ENCODE results near the gene ATAD1. TPM values are rescaled to one million over a fixed set of nuclear protein-coding genes. Genes with fewer than 3 reads are reported as not detected.

Gene ATAD1
- total RNA-seq, 1 experiment from 2014 or later = 26.3 TPM

DNA sequence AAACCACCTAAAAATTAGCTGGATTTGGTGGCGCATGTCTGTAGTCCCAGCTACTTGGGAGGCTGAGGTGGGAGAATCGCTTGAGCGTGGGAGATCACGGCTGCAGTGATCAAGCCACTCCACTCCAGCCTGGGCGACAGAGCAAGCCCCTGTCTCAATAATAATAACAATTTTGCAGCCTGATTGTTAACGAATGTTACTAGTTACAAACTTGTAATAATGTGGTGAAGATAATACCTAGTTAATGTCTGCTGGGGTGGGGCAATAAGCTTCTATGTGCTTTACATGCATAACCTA lies 1.2 kb upstream of the ATAD1 start:
- TF ChIP-seq EZH2 (IDR thresholded peaks at IDR 0.05; ENCODE audit: low read depth) = no peak
- TF ChIP-seq, protein P1, sequence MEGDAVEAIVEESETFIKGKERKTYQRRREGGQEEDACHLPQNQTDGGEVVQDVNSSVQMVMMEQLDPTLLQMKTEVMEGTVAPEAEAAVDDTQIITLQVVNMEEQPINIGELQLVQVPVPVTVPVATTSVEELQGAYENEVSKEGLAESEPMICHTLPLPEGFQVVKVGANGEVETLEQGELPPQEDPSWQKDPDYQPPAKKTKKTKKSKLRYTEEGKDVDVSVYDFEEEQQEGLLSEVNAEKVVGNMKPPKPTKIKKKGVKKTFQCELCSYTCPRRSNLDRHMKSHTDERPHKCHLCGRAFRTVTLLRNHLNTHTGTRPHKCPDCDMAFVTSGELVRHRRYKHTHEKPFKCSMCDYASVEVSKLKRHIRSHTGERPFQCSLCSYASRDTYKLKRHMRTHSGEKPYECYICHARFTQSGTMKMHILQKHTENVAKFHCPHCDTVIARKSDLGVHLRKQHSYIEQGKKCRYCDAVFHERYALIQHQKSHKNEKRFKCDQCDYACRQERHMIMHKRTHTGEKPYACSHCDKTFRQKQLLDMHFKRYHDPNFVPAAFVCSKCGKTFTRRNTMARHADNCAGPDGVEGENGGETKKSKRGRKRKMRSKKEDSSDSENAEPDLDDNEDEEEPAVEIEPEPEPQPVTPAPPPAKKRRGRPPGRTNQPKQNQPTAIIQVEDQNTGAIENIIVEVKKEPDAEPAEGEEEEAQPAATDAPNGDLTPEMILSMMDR (conservative IDR thresholded peaks at IDR 0.05) = no peak
- ChIA-PET POLR2A (ENCODE audit: unreplicated experiment) (interaction anchor here (0.6 to 0.7 kb wide), 3 partner anchors 25 to 710 kb away, joined by 3 to 19 read pairs (median 18); no protein-coding TSS in a partner anchor), CTCF (interaction anchor here (0.5 kb wide), 1 partner anchor 566 kb away, joined by 3 read pairs; no protein-coding TSS in a partner anchor)
- H2AFZ ChIP-seq = peak overlapping the region; percentile 96; the same call in 1 of the 2 replicates
- no TSS peak for BruUV-seq (replicated peaks)
- H3K9me2 ChIP-seq (ENCODE audit: insufficient read depth) = no peaks in the 10 kb centered on the region
- peak overlapping the region; percentile 88 for H3K4me3 ChIP-seq
- H3K4me1 ChIP-seq (replicated peaks; ENCODE audit: insufficient read depth) = peaks cover 24% of the 10 kb centered on the region
- intact Hi-C loops (cut with micrococcal nuclease; ENCODE audit: unreplicated experiment) = loop anchor here (5.0 kb wide), 1 partner anchor 43 kb away; the partner anchor contains the start of genes KLLN and PTEN
- H3K27ac ChIP-seq = peak overlapping the region; percentile 80
- H3K9me3 ChIP-seq (ENCODE audit: insufficient read depth, low read depth) = no peaks in the 10 kb centered on the region
- peaks cover 7% of the 10 kb centered on the region for H4K20me1 ChIP-seq (ENCODE audit: insufficient read depth)
- no peak for DNase-seq
- H3K4me2 ChIP-seq = peak overlapping the region; percentile 88
- peaks cover 4% of the 10 kb centered on the region for H3K36me3 ChIP-seq (ENCODE audit: low read depth)
- no peaks in the 10 kb centered on the region for H3K27me3 ChIP-seq (ENCODE audit: insufficient read depth, low read depth)
- peaks cover 38% of the 10 kb centered on the region for H3K79me2 ChIP-seq (ENCODE audit: low read depth)
- peaks cover 9% of the 10 kb centered on the region for H3F3A ChIP-seq (ENCODE audit: insufficient read depth, low read depth)

DNA sequence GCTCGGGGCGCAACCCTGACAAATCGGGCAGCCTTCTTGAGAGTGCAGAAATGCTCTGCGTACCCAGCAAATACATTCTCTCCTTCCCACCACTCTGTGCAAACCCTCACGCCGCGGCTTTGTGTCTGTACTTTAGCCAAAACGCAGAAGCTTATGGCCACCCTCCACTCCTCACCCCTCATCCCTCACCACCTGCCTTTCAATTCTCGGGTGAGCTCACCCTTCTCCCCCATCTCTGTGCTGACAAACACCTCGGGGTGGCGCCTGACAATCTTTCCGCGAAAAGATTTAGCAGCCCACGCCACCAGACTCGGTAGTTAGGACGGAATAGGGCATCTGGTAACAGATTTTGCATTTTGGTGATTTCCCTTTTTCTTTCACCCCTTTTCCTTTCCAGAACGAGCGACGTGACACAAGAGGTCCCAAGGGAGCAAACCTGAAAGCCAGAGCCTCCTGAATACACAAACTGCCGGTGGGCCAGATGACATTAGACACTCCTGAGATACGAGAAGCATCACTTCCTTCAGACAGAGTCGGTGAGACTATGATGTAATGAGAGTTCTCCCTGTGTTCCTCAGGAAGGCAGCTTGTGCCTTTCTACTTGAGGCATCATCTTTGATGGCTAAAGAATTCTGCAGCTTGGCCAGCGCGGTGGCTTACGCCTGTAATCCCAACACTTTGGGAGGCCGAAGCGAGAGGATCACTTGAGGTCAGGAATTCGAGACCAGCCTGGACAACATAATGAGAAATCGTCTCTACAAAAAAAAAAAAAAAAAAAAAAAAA lies 671 bp upstream of the ATAD1 start:
- BruUV-seq (replicated peaks) = TSS peak; percentile 67
- DNase-seq = peak; percentile 29 to 46
- no peaks in the 10 kb centered on the region for H3K9me2 ChIP-seq (ENCODE audit: insufficient read depth)
- peaks cover 24% of the 10 kb centered on the region for H3K4me1 ChIP-seq (replicated peaks; ENCODE audit: insufficient read depth)
- H3F3A ChIP-seq (ENCODE audit: insufficient read depth, low read depth) = peaks cover 9% of the 10 kb centered on the region
- peak overlapping the region; percentile 80 for H3K27ac ChIP-seq
- TF ChIP-seq, protein P1 (conservative IDR thresholded peaks at IDR 0.05) = no peak
- no peak for TF ChIP-seq EZH2 (IDR thresholded peaks at IDR 0.05; ENCODE audit: low read depth)
- intact Hi-C loops (cut with micrococcal nuclease; ENCODE audit: unreplicated experiment) = loop anchor here (5.0 kb wide), 1 partner anchor 44 kb away; the partner anchor contains the start of genes KLLN and PTEN
- H4K20me1 ChIP-seq (ENCODE audit: insufficient read depth) = peaks cover 7% of the 10 kb centered on the region
- H3K27me3 ChIP-seq (ENCODE audit: insufficient read depth, low read depth) = no peaks in the 10 kb centered on the region
- peak overlapping the region; percentile 88 for H3K4me3 ChIP-seq
- CTCF ChIA-PET = interaction anchor here (0.5 to 1.5 kb wide), 3 partner anchors 27 to 566 kb away, joined by 3 to 7 read pairs (median 3); no protein-coding TSS in a partner anchor
- peaks cover 8% of the 10 kb centered on the region for H3K36me3 ChIP-seq (ENCODE audit: low read depth)
- H3K4me2 ChIP-seq = peak overlapping the region; percentile 88
- POLR2A ChIA-PET (ENCODE audit: unreplicated experiment) = interaction anchor here (0.6 to 1.0 kb wide), 3 partner anchors 43 to 711 kb away, joined by 5 to 19 read pairs (median 18); no protein-coding TSS in a partner anchor
- peaks cover 43% of the 10 kb centered on the region for H3K79me2 ChIP-seq (ENCODE audit: low read depth)
- H2AFZ ChIP-seq = peak overlapping the region; percentile 96
- no peaks in the 10 kb centered on the region for H3K9me3 ChIP-seq (ENCODE audit: insufficient read depth, low read depth)

DNA sequence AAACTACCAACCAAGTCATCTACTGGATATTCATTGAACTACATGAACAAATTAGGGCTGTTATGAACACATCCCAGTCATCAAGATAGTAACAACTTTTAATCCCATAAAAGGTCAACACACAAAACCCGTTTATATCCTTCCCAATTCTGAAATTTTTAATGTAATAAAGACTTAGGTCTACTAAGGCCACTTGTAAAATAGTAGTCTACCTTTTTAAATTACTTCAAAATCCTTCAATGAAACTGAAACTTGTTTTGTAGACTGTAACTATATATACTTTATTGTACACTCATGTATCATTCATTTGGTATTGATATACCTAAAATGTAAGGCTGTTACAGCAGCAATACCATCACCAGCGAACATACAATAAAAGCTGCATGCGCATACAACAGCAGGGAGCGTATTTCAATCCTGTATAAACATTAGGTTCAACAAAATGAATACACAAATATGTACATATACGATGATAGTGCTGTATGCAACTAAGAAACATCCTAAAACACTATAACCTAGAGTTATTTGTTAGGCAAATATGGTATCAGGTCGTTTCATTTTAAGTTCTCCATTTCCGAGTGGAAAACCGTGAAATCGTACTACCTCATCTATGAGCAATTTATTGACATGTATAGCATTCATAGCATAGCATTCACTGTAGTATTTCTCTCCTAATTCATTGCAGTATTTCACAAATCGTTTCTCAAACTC lies 973 bp downstream of the ATAD1 start:
- no peak for TF ChIP-seq EZH2 (IDR thresholded peaks at IDR 0.05; ENCODE audit: low read depth)
- TF ChIP-seq, protein P1 (conservative IDR thresholded peaks at IDR 0.05) = no peak
- intact Hi-C loops (cut with micrococcal nuclease; ENCODE audit: unreplicated experiment) = loop anchor here (5.0 kb wide), 1 partner anchor 45 kb away; the partner anchor contains the start of genes KLLN and PTEN
- CTCF ChIA-PET = interaction anchor here (1.5 kb wide), 1 partner anchor 29 kb away, joined by 7 read pairs; no protein-coding TSS in a partner anchor
- BruUV-seq (replicated peaks) = no TSS peak
- Histone ChIP-seq H3K36me3 (ENCODE audit: low read depth) (peaks cover 8% of the 10 kb centered on the region), H2AFZ (peak overlapping the region; percentile 96), H3K4me1 (replicated peaks; ENCODE audit: insufficient read depth) (peaks cover 24% of the 10 kb centered on the region), H3K27me3 (ENCODE audit: insufficient read depth, low read depth) (no peaks in the 10 kb centered on the region), H3F3A (ENCODE audit: insufficient read depth, low read depth) (peaks cover 9% of the 10 kb centered on the region), H3K4me3 (peak overlapping the region; percentile 88), H3K27ac (peak overlapping the region; percentile 80), H3K9me3 (ENCODE audit: insufficient read depth, low read depth) (no peaks in the 10 kb centered on the region), H4K20me1 (ENCODE audit: insufficient read depth) (peaks cover 7% of the 10 kb centered on the region), H3K9me2 (ENCODE audit: insufficient read depth) (no peaks in the 10 kb centered on the region), H3K79me2 (ENCODE audit: low read depth) (peaks cover 52% of the 10 kb centered on the region), H3K4me2 (peak overlapping the region; percentile 88)
- POLR2A ChIA-PET (ENCODE audit: unreplicated experiment) = no interaction called here
- no peak for DNase-seq
